KOPT-K1 (cell line): ENCODE results near the gene SPAAR.
"Not testable (repeated sequence)": the region's sequence is repeated elsewhere in the genome, so short reads cannot be mapped to it uniquely, and the experiment has no call there.

ENCODE experiments used
- H3K27ac ChIP-seq: fragments of 200-600 bp; sonication (generic); 2 replicates; pipeline ENCODE4 v1.5.1; 2016; ENCODE audit warnings: antibody characterized with exemption, mild to moderate bottlenecking, low read depth, low read length; ENCODE audit not compliant: poor library complexity, severe bottlenecking
- H3K36me3 ChIP-seq: fragments of 200-600 bp; sonication (generic); 2 replicates; pipeline ENCODE4 v1.5.1; 2017; ENCODE audit warnings: antibody characterized with exemption, mild to moderate bottlenecking, low read length, moderate library complexity; ENCODE audit not compliant: insufficient read depth
- H3K9me3 ChIP-seq: fragments of 200-600 bp; sonication (generic); 2 replicates; pipeline ENCODE4 v1.5.1; 2017; ENCODE audit warnings: antibody characterized with exemption, low read length, mild to moderate bottlenecking; ENCODE audit not compliant: insufficient read depth, poor library complexity, severe bottlenecking

SPAAR gene

GRCh38 chr9:35909687-35910612, 660 bp downstream of the SPAAR start:
- no peaks in the 10 kb centered on the region for H3K9me3 ChIP-seq
- peak overlapping the region; percentile 54 for H3K27ac ChIP-seq
- no peaks in the 10 kb centered on the region for H3K36me3 ChIP-seq

GRCh38 chr9:35910613-35911359, 1.5 kb downstream of the SPAAR start:
- Histone ChIP-seq H3K9me3 (no peaks in the 10 kb centered on the region), H3K27ac (peak overlapping the region; percentile 54), H3K36me3 (no peaks in the 10 kb centered on the region)

- Histone ChIP-seq H3K36me3 (no peaks in the 10 kb centered on the region), H3K9me3 (no peaks in the 10 kb centered on the region), H3K27ac (no peak overlapping the region)
Measured at GRCh38 chr9:35911690-35912089, 2.4 kb downstream of the SPAAR start.

DNA sequence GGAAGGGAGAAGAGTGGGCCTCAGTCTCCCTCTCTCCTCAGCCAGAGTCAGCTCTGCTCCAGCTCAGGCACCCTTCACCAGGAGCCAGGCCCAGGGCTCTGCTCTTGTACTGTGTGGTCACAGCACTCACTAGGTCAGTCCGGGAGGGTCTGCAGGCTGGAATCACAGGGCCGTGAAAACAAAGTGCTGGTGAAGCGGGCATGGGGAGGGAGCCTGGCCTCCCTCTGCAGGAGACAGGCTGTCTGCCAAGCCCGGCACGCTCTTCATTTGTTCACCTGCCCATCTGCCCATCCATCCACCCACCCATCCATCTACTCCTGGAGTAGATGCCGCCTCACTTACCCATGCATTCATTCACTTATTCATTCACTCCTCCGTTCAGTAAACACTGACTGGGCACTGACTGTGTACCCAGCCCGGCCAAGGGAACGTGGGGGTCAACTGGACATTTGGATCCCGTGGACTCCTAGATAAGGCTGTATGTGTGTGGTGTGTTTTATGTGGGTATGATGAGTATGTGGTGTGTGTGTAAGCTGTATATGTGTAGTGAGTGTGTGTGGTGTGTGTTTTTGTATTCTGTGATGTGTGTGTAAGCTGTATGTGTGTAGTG, 3.6 kb downstream of the SPAAR start:
- no peak overlapping the region for H3K27ac ChIP-seq
- no peaks in the 10 kb centered on the region for H3K36me3 ChIP-seq
- no peaks in the 10 kb centered on the region for H3K9me3 ChIP-seq

- not testable (repeated sequence) for H3K9me3 ChIP-seq, H3K36me3 ChIP-seq, H3K27ac ChIP-seq
Measured at GRCh38 chr9:35913429-35913828, 4.1 kb downstream of the SPAAR start.

GRCh38 chr9:35914301-35914807, 5.1 kb downstream of the SPAAR start:
- H3K36me3 ChIP-seq: no peaks in the 10 kb centered on the region
- H3K27ac ChIP-seq: no peak overlapping the region
- H3K9me3 ChIP-seq: no peaks in the 10 kb centered on the region

GRCh38 chr9:35915681-35916294, 6.5 kb downstream of the SPAAR start:
- no peak overlapping the region for H3K27ac ChIP-seq
- H3K36me3 ChIP-seq: no peaks in the 10 kb centered on the region
- no peaks in the 10 kb centered on the region for H3K9me3 ChIP-seq

DNA sequence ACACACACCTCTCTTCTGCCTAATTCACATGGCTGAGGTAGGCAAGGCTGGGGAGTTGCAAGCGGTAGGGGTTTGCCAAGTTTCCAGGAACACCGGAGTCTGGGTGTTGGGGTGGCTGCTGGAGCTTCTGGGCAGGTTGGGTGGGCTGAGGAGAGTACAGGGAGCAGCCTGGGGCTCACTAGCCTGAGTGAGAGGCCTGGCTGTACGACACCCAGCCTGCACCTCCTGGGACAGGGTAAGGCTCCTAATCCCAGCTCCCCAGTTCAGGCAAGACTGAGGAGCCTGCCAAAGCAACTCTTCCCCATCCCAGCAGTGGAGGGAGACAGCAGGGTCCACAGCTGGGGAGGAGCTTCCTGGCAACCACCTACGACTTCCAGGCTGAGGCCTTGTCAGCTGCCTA, 8.0 kb downstream of the SPAAR start:
- Histone ChIP-seq H3K36me3 (no peaks in the 10 kb centered on the region), H3K9me3 (no peaks in the 10 kb centered on the region), H3K27ac (no peak overlapping the region)

GRCh38 chr9:35918780-35919179, 9.5 kb downstream of the SPAAR start:
- Histone ChIP-seq H3K9me3 (no peaks in the 10 kb centered on the region), H3K27ac (no peak overlapping the region), H3K36me3 (no peaks in the 10 kb centered on the region)

DNA sequence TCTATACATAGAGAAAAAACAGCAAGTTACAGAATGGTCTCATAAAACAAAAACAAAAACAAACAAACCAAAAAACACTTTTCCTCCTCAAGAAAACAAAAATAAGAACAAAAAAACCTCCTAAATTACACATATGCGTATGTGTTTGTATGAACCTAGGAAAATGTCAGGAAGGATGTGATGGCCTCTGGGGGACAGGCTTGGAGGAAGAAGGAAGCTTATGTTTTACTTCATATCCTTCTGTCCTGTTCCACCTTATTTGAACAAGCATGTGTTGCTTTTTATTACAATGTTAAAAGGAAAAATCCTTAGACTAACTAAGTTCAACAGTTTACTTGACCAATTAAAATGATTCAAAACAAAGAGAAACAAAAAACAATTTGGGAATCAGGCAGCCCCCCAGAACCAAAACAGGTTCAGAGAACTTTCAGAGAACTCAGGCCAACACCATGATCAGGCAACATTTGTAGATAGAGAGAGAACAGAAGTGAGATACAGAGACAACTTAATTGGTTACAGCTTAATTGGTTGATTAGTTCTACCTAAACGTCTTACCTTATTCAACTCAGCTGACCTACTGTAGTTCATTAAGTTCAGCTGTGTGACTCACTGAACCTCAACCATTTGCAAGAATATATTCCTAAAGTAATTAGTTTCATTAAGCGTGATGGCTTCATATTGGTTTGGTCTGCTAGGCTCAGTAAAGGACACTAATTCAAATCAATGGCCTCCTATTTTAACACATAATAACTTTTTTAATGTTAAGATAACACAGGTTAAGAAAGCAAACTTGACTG, 10.1 kb downstream of the SPAAR start:
- H3K27ac ChIP-seq: no peak overlapping the region
- H3K36me3 ChIP-seq: no peaks in the 10 kb centered on the region
- no peaks in the 10 kb centered on the region for H3K9me3 ChIP-seq

- Histone ChIP-seq H3K27ac (no peak overlapping the region), H3K9me3 (no peaks in the 10 kb centered on the region), H3K36me3 (no peaks in the 10 kb centered on the region)
Measured at GRCh38 chr9:35920051-35920620, 10.8 kb downstream of the SPAAR start.

DNA sequence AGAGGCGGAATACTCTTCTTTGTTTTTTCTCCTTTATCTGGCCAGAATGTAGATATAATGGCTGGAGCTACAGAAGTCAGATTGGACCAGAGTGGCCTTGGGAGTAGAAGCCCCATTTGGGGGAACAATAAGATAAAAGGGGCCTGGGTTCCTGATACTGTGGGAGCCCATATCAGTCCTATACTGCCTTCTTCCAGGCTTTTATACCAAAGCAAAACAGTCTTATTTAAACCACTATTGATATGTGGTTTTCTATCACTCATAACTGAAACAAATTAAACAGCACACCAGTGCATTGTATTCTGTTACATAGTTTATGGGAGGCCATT, 14.3 kb downstream of the SPAAR start:
- no peaks in the 10 kb centered on the region for H3K9me3 ChIP-seq
- H3K36me3 ChIP-seq: no peaks in the 10 kb centered on the region
- H3K27ac ChIP-seq: no peak overlapping the region

DNA sequence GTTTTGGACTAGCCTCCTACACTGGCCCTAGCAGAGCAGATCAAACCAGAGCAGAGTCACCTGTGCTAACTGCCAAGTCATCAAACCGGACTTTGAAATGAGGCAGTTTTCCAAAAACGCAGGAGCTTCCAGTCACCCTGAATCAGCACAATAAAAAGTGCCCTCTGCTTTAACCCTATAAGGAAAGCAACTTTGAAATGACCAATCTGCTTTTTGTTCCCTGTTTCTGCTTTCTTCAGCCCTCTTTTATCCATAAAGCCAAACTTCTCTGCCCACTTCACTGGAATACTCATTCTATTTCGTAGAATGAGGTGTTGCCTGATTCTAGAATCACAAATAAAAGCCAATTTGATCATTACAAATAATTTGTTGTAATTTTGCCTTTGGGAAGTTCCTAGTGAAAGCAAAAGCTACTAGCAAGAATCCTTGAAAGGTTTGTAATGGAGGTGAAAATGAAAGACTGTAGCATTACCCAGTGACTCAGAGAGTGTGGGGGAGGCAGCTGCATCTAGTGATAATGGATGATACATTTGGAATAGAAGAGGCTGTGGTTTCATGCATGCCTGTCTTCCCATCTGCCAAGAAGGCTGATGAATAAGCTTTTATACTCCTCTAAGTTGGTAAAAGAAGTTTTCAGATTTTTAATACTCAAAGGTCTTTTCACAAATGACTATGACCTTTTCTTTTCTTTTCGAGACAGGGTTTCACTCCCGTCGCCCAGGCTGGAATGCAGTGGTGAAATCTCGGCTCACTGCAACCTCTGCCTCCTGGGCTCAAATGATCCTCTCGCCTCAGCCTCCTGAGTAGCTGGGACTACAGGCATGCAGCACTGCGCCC, 14.9 kb downstream of the SPAAR start:
- H3K27ac ChIP-seq: no peak overlapping the region
- no peaks in the 10 kb centered on the region for H3K9me3 ChIP-seq
- no peaks in the 10 kb centered on the region for H3K36me3 ChIP-seq
